22Rv1 (cell line): ENCODE data around the gene PODXL2.

Source experiments
- H3K27ac ChIP-seq: fragments of 450-650 bp; 2 replicates; pipeline ENCODE4 v1.5.1; 2017
- CTCF ChIP-seq: fragments of 450-650 bp; IDR thresholded peaks from 2 replicates; pipeline ENCODE4 v1.5.1; 2017; ENCODE audit warnings: mild to moderate bottlenecking
- ZFX ChIP-seq: fragments of 450-650 bp; IDR thresholded peaks from 2 replicates; pipeline ENCODE4 v1.6.1; 2017; ENCODE audit warnings: antibody characterized with exemption, borderline replicate concordance

The PODXL2 gene

GRCh38 chr3:127712461-127712860 lies 83.5 kb downstream of the PODXL2 start:
- TF ChIP-seq CTCF: no peak
- TF ChIP-seq ZFX: no peak
- H3K27ac ChIP-seq: no peak overlapping the region

- no peak for TF ChIP-seq ZFX
- TF ChIP-seq CTCF: no peak
- H3K27ac ChIP-seq: no peak overlapping the region
Measured at GRCh38 chr3:127712881-127713771, 84.1 kb downstream of the PODXL2 start.

DNA sequence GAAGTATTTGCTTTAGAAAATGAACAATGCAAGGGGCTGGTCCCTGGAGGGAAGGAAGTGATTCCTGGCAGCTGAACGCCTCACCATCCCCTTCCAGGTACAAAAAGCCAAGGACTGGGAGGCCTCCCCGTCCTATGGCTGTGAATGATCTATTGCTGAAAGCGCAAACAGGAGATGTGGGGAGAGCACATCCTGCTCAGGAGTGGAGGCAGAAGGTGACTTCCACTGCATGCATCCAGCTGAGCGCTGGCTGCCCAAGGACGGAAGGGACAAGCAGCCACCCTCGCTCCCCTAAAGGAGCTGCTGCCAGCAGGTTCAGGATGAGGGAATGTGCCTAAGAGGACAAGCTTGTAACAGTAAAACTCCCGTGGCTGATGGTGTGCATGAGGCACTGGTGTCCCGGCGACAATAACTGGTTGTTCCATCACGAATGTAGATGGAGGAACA lies 85.2 kb downstream of the PODXL2 start:
- no peak overlapping the region for H3K27ac ChIP-seq
- no peak for TF ChIP-seq CTCF
- TF ChIP-seq ZFX: no peak

DNA sequence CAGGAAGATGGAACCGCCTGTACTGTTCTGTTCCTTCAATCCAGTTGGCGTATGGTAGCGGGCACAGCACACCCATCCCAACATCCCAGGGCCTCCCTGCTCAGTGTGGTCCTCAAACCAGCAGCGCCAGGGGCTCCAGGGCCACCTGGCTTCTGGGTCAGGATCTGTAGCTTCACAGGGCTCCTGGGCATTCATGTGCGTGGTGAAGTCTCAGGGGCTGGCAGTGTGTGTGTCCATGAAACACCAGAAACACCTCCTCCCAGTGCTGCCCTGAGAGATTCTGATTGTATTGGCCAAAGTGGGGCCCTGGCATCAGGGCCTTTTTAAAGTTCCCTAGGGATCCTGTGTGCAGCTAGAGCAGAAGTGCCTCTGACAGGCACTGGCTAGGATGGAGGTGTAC lies 85.9 kb downstream of the PODXL2 start:
- TF ChIP-seq ZFX: no peak
- no peak for TF ChIP-seq CTCF
- H3K27ac ChIP-seq: no peak overlapping the region

- TF ChIP-seq ZFX: no peak
- no peak for TF ChIP-seq CTCF
Measured at GRCh38 chr3:127715532-127715931, 86.5 kb downstream of the PODXL2 start.

GRCh38 chr3:127716384-127716783 lies 87.4 kb downstream of the PODXL2 start:
- no peak overlapping the region for H3K27ac ChIP-seq
- no peak for TF ChIP-seq CTCF
- no peak for TF ChIP-seq ZFX

More at GRCh38 chr3:127715532-127715931, 86.5 kb downstream of the PODXL2 start:
- H3K27ac ChIP-seq: no peak overlapping the region

DNA sequence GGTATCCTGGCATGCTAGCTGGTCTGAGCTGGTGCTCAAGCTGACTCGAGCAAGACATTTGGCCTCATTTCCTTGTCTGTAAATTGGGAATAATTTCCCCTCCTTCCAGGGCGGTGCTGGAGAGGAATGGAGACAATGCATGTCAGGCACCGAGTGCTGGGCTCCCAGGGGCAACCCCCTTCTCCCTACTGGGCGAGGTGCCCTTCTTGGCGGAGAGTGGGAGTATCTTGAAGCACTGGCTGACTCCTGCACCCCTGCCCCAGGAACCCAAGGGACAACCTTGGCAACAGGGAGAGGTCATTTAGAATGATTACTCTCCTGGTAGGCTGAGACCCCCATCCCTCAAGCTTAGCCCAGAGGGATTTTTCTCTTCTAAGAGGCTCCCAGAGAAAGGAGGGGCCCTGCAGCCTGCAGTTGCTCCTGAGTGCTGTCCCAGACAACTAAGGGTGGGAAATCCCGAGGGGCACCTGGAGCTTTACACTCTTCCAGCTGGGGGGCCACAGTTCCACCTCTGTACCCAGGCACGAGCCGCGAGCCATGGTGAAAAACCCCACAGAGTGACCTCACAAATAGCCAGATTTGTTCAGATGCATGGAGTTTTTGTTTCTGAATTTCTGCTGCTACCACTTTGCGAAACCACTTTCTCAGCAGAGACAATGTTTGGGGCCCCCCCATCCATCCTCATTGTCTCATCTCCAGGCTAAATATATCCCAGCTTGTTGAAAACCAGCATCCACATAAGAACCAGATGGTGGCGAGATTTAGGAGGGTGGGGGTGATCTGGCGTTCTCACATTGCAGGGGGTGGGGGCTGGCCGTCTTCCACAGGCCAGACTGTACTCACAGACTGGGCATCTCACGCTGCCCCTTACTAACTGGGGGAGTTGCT lies 88.6 kb downstream of the PODXL2 start:
- TF ChIP-seq ZFX (no peak), CTCF (no peak)
- H3K27ac ChIP-seq: no peak overlapping the region
